HuH-7.5 (cell line): ENCODE measurements around the gene CBX7.
"Not testable (repeated sequence)": the region's sequence is repeated elsewhere in the genome, so short reads cannot be mapped to it uniquely, and the experiment has no call there.

Source experiments
- DNase-seq: peaks from one replicate; pipeline ENCODE4 v3.0.0; 2011; ENCODE audit warnings: low spot score

Gene CBX7

GRCh38 chr22:39174498-39175352 lies 22.2 kb upstream of the CBX7 start:
- DNase-seq = peak; percentile 59

GRCh38 chr22:39173787-39174497 lies 21.5 kb upstream of the CBX7 start:
- no peak for DNase-seq

GRCh38 chr22:39173050-39173706 lies 20.7 kb upstream of the CBX7 start:
- DNase-seq = no peak

- DNase-seq = not testable (repeated sequence)
Measured at GRCh38 chr22:39172265-39173049, 20.0 kb upstream of the CBX7 start.

- no peak for DNase-seq
Measured at GRCh38 chr22:39171623-39172264, 19.3 kb upstream of the CBX7 start.

GRCh38 chr22:39170825-39171622 lies 18.5 kb upstream of the CBX7 start:
- DNase-seq = peak; percentile 80

- no peak for DNase-seq
Measured at GRCh38 chr22:39169797-39170466, 17.5 kb upstream of the CBX7 start.

GRCh38 chr22:39166547-39166946 lies 14.1 kb upstream of the CBX7 start:
- no peak for DNase-seq

GRCh38 chr22:39156093-39156492 lies 3.6 kb upstream of the CBX7 start:
- DNase-seq = not testable (repeated sequence)

- no peak for DNase-seq
Measured at GRCh38 chr22:39155421-39155820, 2.9 kb upstream of the CBX7 start.

GRCh38 chr22:39153220-39153717 lies 789 bp upstream of the CBX7 start:
- DNase-seq = no peak

GRCh38 chr22:39152024-39152510 lies 413 bp downstream of the CBX7 start:
- no peak for DNase-seq

GRCh38 chr22:39151329-39151975 lies 1.0 kb downstream of the CBX7 start:
- no peak for DNase-seq

GRCh38 chr22:39150848-39151215 lies 1.6 kb downstream of the CBX7 start:
- no peak for DNase-seq

- DNase-seq = no peak
Measured at GRCh38 chr22:39149915-39150847, 2.3 kb downstream of the CBX7 start.

- no peak for DNase-seq
Measured at GRCh38 chr22:39148727-39149535, 3.5 kb downstream of the CBX7 start.

GRCh38 chr22:39148026-39148726 lies 4.3 kb downstream of the CBX7 start:
- no peak for DNase-seq
